GM12801 (cell line): ENCODE measurements around the gene COBL.

Experiments
- CTCF ChIP-seq: IDR thresholded peaks from one replicate; pipeline ENCODE4 v1.5.1; 2011; ENCODE audit warnings: control low read depth; ENCODE audit not compliant: insufficient read length; ENCODE audit errors: extremely low read depth

Gene COBL

DNA sequence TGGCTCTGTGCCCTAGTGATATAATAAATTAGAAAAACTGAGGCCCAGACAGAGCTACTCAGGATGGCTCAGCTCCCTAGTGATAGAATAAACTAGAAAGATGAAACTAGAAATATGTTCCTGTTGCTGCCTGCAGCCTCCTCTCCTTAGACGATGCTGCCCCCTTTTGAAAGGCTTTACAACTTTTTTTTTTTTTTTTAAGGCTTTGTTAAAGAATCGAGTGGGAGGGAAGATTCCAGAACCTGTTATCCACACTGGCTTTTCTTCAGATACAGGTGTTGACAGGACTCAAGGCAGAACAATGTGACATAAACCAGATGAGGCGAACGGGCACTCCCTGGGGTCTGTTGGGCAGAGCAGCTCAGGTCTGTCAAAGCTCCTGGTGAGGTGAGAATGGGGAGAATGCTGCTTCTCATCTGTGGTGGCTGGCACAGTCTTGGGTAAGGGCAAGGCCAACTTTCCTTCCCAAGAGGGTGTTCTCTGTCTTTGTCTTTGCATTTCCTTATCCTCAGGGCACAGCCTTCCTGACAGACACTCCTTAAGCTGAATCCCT lies 175.1 kb downstream of the COBL start:
- TF ChIP-seq CTCF, result no peak

- no peak for TF ChIP-seq CTCF
These were observed 176.1 kb downstream of the COBL start for GRCh38 chr7:51140199-51141164.

DNA sequence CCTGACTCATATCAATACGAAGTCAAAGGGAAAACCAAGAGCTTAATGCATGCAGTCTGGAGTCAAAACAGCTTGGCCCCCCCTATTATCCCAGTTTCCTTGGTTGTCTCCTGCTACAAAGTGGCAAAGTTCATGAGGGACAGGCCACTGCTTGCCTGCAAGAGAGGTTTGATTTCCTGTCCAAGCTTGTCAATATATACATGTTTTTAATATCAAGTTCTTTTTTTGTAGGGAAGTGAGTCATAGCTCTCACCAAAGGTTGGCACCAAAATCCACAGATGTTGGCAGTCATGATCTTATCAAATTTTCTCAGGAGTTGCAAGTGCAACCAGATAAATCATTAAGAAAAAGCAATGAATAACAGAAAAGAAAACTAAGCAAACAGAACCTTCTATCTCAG lies 176.8 kb downstream of the COBL start:
- no peak for TF ChIP-seq CTCF

GRCh38 chr7:51138123-51139085 lies 178.2 kb downstream of the COBL start:
- no peak for TF ChIP-seq CTCF

DNA sequence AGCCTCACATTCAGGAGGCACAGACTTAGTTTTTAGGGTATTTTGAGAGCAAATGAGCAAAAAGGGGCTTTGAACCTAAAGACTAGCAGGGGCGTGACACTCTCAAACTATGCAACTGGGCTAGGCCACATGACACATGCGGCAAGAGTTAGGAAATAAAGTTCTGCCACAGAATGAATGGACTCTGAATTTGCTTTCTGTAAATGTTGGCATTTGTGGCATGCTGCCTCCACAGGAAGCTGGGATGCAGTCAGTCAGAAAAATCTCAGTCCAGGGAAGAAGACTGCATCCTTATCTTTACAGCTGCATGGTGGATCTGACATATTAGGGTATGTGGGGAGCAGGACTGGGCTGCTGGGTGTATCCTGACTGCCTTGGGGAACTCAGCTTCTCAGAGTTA lies 181.0 kb downstream of the COBL start:
- TF ChIP-seq CTCF, result no peak

- no peak for TF ChIP-seq CTCF
These were observed 182.6 kb downstream of the COBL start for GRCh38 chr7:51134013-51134441.

- no peak for TF ChIP-seq CTCF
These were observed 183.9 kb downstream of the COBL start for GRCh38 chr7:51132661-51133060.
